Smooth muscle cell (in vitro differentiated cells): Measurements from ENCODE around the gene FAM50B. TPM values are rescaled to one million over a fixed set of nuclear protein-coding genes. Genes with fewer than 3 reads are reported as not detected.

Experiments
- DNase-seq: peaks from one replicate; lab custom pipeline; 2025; ENCODE audit not compliant: unreplicated experiment; lab: John Stamatoyannopoulos, UW
- H2AFZ ChIP-seq: fragments of 200-600 bp; sonication (generic); 2 replicates; pipeline ENCODE4 v1.6.0; 2016; ENCODE audit warnings: antibody characterized with exemption, low read depth, mild to moderate bottlenecking
- H3F3A ChIP-seq: fragments of 200-600 bp; sonication (generic); 2 replicates; pipeline ENCODE4 v1.6.0; 2017; ENCODE audit warnings: antibody characterized with exemption, low read depth
- H3K27ac ChIP-seq: fragments of 200-600 bp; sonication (generic); 2 replicates; pipeline ENCODE4 v1.5.1; 2016; ENCODE audit warnings: low read depth, mild to moderate bottlenecking
- H3K27me3 ChIP-seq: fragments of 200-600 bp; sonication (generic); 2 replicates; pipeline ENCODE4 v1.6.1; 2016; ENCODE audit warnings: low read depth, mild to moderate bottlenecking
- H3K36me3 ChIP-seq: fragments of 200-600 bp; sonication (generic); 2 replicates; pipeline ENCODE4 v1.5.1; 2016; ENCODE audit warnings: low read depth
- H3K4me1 ChIP-seq: fragments of 200-600 bp; sonication (generic); 2 replicates; pipeline ENCODE4 v1.5.1; 2016; ENCODE audit warnings: low read depth
- H3K4me2 ChIP-seq: fragments of 200-600 bp; sonication (generic); 2 replicates; pipeline ENCODE4 v1.6.0; 2016; ENCODE audit warnings: mild to moderate bottlenecking
- H3K4me3 ChIP-seq: fragments of 200-600 bp; sonication (generic); 2 replicates; pipeline ENCODE4 v1.5.1; 2016; ENCODE audit warnings: mild to moderate bottlenecking
- H3K79me2 ChIP-seq: fragments of 200-600 bp; sonication (generic); 2 replicates; pipeline ENCODE4 v1.6.0; 2016; ENCODE audit warnings: low read depth, mild to moderate bottlenecking
- H3K9ac ChIP-seq: fragments of 200-600 bp; sonication (generic); 2 replicates; pipeline ENCODE4 v1.6.0; 2016; ENCODE audit warnings: low read depth
- H3K9me3 ChIP-seq: fragments of 200-600 bp; sonication (generic); replicated peaks from 2 replicates; pipeline ENCODE4 v1.5.1; 2016; ENCODE audit warnings: low read depth
- H4K20me1 ChIP-seq: fragments of 200-600 bp; sonication (generic); 2 replicates; pipeline ENCODE4 v1.6.0; 2016; ENCODE audit warnings: low read depth
- WGBS: methylation state at CpG from one replicate; pipeline ENCODE4 v1.1.7; 2016; ENCODE audit warnings: low lambda C conversion rate; 5-methylcytosine and 5-hydroxymethylcytosine counted together
- polyA plus RNA-seq: library from polyadenylated mRNA; unstranded; fragments of >200 nt; fragmentation: Nextera tagmentation; extraction: Ambion mirVana; gene quantifications from 2 replicates; pipeline ENCODE4 v1.2.1, GENCODE V29; 2016
- total RNA-seq: library from RNA; depleted of rRNA; stranded (reverse); fragments of >200 nt; gene quantifications from 2 replicates; pipeline ENCODE4 v1.2.3, GENCODE V29; 2014
- TF ChIP-seq, protein P1 (sequence below): fragments of 200-600 bp; sonication (generic); IDR thresholded peaks from 2 replicates; pipeline ENCODE4 v1.5.1; 2017; ENCODE audit warnings: borderline replicate concordance, mild to moderate bottlenecking, antibody characterized with exemption; ENCODE audit not compliant: insufficient read depth, poor library complexity, severe bottlenecking

Gene FAM50B
- total and polyA plus RNA-seq, 2 experiments from 2014 or later = 4.3 to 6.3 TPM

DNA sequence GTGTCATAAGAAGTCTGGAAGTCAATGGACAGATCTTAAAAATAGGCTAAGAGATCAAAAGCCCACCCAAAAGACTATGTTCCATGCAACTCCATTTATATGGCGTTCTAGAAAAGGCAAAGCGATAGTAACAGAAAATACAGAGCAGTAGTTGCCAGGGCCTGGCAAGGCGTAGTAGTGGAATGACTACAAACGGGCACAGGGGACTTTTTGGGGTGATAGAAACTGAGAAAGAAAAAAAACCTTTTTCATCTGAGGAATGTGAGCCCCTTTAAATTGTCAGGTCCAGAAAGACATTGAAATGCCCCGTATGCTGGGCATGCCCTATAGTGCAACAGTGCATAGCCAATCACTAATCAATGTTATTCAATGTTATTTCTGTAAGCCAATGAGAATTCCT, 47.2 kb upstream of the FAM50B start:
- Histone ChIP-seq H3K79me2 (no peaks in the 10 kb centered on the region), H3K4me1 (peaks cover 11% of the 10 kb centered on the region), H3K36me3 (no peaks in the 10 kb centered on the region), H3K4me3 (no peak overlapping the region), H3K9me3 (no peaks in the 10 kb centered on the region), H3K4me2 (no peak overlapping the region), H3K27me3 (no peaks in the 10 kb centered on the region), H3K27ac (no peak overlapping the region), H3F3A (no peaks in the 10 kb centered on the region), H2AFZ (no peak overlapping the region), H4K20me1 (no peaks in the 10 kb centered on the region), H3K9ac (no peak overlapping the region)
- TF ChIP-seq, protein P1, sequence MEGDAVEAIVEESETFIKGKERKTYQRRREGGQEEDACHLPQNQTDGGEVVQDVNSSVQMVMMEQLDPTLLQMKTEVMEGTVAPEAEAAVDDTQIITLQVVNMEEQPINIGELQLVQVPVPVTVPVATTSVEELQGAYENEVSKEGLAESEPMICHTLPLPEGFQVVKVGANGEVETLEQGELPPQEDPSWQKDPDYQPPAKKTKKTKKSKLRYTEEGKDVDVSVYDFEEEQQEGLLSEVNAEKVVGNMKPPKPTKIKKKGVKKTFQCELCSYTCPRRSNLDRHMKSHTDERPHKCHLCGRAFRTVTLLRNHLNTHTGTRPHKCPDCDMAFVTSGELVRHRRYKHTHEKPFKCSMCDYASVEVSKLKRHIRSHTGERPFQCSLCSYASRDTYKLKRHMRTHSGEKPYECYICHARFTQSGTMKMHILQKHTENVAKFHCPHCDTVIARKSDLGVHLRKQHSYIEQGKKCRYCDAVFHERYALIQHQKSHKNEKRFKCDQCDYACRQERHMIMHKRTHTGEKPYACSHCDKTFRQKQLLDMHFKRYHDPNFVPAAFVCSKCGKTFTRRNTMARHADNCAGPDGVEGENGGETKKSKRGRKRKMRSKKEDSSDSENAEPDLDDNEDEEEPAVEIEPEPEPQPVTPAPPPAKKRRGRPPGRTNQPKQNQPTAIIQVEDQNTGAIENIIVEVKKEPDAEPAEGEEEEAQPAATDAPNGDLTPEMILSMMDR = no peak
- DNase-seq = no peak
- WGBS = 96% methylated on average over 5 of the region's 5 CpGs

DNA sequence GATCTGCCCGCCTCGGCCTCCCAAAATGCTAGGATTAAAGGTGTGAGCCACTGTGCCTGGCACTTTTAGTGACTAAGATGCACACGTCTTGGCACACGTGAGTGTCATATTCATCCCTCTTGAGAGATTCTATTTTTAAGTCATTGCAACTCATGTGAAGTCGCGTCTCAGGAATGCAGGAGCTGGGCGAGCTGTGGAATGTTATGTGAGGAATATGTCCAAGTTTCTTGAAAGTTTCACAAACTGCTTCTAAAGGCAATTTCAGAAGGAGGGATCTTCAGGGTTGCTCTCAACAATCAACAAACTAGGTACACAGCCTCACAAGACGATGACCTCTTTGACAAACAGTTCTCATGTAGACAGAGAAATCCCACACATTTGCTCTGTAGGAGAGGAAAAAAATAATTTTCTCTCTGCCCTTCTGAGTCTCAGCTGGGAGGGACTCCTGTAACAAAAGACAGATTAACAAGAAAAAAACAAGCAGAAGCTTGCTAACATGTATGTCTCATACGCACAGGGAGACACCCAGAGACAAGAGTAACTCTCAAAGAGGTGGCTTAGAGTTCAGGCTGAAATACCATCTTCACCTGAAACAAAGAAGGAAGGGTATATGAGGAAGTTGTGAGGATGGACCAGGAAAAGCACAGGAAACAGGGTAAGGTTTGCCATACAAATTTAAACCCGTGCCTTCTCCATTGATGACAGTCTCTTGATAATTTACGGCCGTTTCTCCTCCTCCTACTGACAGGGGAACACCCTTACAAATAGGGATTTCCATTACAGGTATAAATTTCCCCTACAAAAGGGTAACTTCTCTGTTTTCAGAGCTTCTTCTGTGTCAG, 45.3 kb upstream of the FAM50B start:
- TF ChIP-seq, protein P1 = no peak
- peaks cover 11% of the 10 kb centered on the region for H3K4me1 ChIP-seq
- peak overlapping the region; percentile 40 for H3K4me2 ChIP-seq
- no peaks in the 10 kb centered on the region for H3K9me3 ChIP-seq
- H2AFZ ChIP-seq = peak overlapping the region; percentile 43
- 28% methylated on average over 12 of the region's 12 CpGs for WGBS
- H3K36me3 ChIP-seq = no peaks in the 10 kb centered on the region
- H3K79me2 ChIP-seq = no peaks in the 10 kb centered on the region
- peak overlapping the region; percentile 93 for H3K27ac ChIP-seq
- no peak for DNase-seq
- H3K27me3 ChIP-seq = no peaks in the 10 kb centered on the region
- no peaks in the 10 kb centered on the region for H4K20me1 ChIP-seq
- H3K4me3 ChIP-seq = no peak overlapping the region
- peak overlapping the region; percentile 74 for H3K9ac ChIP-seq
- no peaks in the 10 kb centered on the region for H3F3A ChIP-seq

DNA sequence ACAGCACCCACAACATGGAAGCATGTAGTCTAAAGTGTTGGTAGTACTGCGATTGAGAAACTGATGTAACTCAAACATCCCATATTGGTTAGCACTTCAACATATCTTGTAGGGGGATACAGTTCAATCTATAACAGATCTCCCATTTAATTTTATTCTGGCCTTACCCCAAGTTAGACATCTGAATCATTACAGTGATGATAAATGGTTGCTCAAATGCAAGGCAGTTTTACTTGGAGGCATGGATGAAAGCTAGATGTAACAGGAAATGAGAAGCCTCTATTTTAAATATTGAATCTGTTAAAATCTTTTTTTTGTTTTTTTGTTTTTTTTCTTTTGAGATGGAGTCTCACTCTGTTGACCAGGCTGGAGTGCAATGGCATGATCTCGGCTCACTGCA, 44.2 kb upstream of the FAM50B start:
- H3K4me3 ChIP-seq = no peak overlapping the region
- H3K79me2 ChIP-seq = no peaks in the 10 kb centered on the region
- no peak overlapping the region for H3K27ac ChIP-seq
- TF ChIP-seq, protein P1 = no peak
- H3K9ac ChIP-seq = no peak overlapping the region
- DNase-seq = no peak
- 97% methylated on average over 2 of the region's 2 CpGs for WGBS
- H3F3A ChIP-seq = no peaks in the 10 kb centered on the region
- no peak overlapping the region for H2AFZ ChIP-seq
- H3K4me2 ChIP-seq = no peak overlapping the region
- H3K9me3 ChIP-seq = no peaks in the 10 kb centered on the region
- no peaks in the 10 kb centered on the region for H4K20me1 ChIP-seq
- H3K4me1 ChIP-seq = peaks cover 11% of the 10 kb centered on the region
- no peaks in the 10 kb centered on the region for H3K36me3 ChIP-seq
- H3K27me3 ChIP-seq = no peaks in the 10 kb centered on the region
